ENCODE measurements around the gene GDNF. TPM values are rescaled to one million over a fixed set of nuclear protein-coding genes. Genes with fewer than 3 reads are reported as not detected.

GDNF gene
- total RNA-seq, 4 donors from 2014 or later = 1.5 to 6.0 (median 2.1) TPM

GRCh38 chr5:37838933-37839341, 904 bp downstream of the GDNF start:
- Histone ChIP-seq H3K27me3 (peaks cover 0 to 67% (median 7%) of the 10 kb centered on the region in 3 donors), H3K4me3 (peak overlapping the region; percentile 64 to 73 (median 70)), H3K36me3 (no peaks in the 10 kb centered on the region), H3K4me1 (peaks cover 22 to 49% of the 10 kb centered on the region in 2 donors), H3K9me3 (no peaks in the 10 kb centered on the region), H3K27ac (peak overlapping the region; percentile 66 to 95 (median 86))
- TF ChIP-seq, protein P1, sequence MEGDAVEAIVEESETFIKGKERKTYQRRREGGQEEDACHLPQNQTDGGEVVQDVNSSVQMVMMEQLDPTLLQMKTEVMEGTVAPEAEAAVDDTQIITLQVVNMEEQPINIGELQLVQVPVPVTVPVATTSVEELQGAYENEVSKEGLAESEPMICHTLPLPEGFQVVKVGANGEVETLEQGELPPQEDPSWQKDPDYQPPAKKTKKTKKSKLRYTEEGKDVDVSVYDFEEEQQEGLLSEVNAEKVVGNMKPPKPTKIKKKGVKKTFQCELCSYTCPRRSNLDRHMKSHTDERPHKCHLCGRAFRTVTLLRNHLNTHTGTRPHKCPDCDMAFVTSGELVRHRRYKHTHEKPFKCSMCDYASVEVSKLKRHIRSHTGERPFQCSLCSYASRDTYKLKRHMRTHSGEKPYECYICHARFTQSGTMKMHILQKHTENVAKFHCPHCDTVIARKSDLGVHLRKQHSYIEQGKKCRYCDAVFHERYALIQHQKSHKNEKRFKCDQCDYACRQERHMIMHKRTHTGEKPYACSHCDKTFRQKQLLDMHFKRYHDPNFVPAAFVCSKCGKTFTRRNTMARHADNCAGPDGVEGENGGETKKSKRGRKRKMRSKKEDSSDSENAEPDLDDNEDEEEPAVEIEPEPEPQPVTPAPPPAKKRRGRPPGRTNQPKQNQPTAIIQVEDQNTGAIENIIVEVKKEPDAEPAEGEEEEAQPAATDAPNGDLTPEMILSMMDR (IDR thresholded peaks at IDR 0.05 in 4 of 5, conservative IDR thresholded peaks at IDR 0.05 in 1 of 5) = no peak
- no peak for TF ChIP-seq POLR2A (IDR thresholded peaks at IDR 0.05)
- in situ Hi-C loops (cut with MboI; ENCODE audit: low sequenced_read_pairs in 4 of 4) = loop anchor here in 2 of 4 donors (5.0 to 10.0 kb wide), 2 partner anchors 356 to 358 kb away; no protein-coding TSS in a partner anchor
- DNase-seq = no peak
- ATAC-seq = no peak
- intact Hi-C loops (cut with DNase I; ENCODE audit: low total_unique reads) = loop anchor here (1.0 to 10.0 kb wide), 5 partner anchors 116 to 606 kb away; no protein-coding TSS in a partner anchor

DNA sequence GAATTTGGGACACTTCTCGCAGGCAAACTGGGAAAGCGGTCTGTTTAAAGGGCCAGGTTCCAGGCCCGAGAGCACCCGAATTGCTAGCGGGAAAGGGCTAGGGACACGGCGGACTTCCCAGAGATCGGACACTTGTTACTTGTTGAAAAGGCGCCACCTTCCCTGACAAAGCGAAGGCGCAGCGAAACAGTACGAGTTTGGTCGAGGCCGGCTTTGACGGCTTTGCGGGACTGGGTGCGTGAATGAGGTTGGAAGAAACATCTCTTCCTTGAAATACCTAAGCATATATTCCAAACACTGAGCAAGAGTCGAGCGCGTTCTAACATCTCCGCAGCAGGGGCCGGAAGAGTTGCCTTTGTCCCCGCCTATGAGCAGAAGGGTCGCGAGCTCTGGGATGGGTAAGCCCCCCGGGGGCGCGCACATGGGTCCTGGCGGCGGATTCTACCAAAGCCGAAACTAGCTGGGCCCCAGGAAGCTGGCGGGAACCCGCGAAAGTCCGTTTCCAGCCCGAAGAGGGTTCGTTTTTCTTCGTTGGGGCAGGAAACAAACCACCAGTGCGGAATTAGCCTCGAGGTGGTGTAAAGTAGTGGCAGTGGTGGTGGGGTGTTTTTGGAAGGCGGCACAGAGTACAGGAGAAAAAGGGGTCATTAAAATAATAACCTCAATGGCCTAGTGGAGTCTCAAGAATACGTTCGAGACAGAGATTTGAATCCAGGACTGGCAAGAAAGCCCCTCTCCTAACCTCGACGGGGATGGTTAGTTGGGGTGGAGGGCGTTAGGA, 1.5 kb downstream of the GDNF start:
- ATAC-seq (peak in 1 of 2 donors; percentile 28), DNase-seq (peak in 1 of 2 donors; percentile 41)
- H3K27me3 ChIP-seq = peaks cover 0 to 72% (median 7%) of the 10 kb centered on the region in 3 donors
- intact Hi-C loops (cut with DNase I; ENCODE audit: low total_unique reads) (loop anchor here (2.0 to 10.0 kb wide), 4 partner anchors 116 to 606 kb away; no protein-coding TSS in a partner anchor), in situ Hi-C loops (cut with MboI; ENCODE audit: low sequenced_read_pairs in 4 of 4) (loop anchor here in 2 of 4 donors (5.0 to 10.0 kb wide), 2 partner anchors 356 to 359 kb away; no protein-coding TSS in a partner anchor)
- H3K4me3 ChIP-seq = peak overlapping the region; percentile 64 to 73 (median 70)
- H3K27ac ChIP-seq = peak overlapping the region; percentile 66 to 95 (median 86)
- H3K9me3 ChIP-seq = no peaks in the 10 kb centered on the region
- H3K4me1 ChIP-seq = peaks cover 22 to 49% of the 10 kb centered on the region in 2 donors
- no peak for TF ChIP-seq POLR2A (IDR thresholded peaks at IDR 0.05)
- TF ChIP-seq, protein P1 (IDR thresholded peaks at IDR 0.05 in 4 of 5, conservative IDR thresholded peaks at IDR 0.05 in 1 of 5) = peak in 1 of 5 experiments; percentile 16
- H3K36me3 ChIP-seq = no peaks in the 10 kb centered on the region

GRCh38 chr5:37837414-37838032, 2.3 kb downstream of the GDNF start:
- TF ChIP-seq, protein P1 (IDR thresholded peaks at IDR 0.05 in 4 of 5, conservative IDR thresholded peaks at IDR 0.05 in 1 of 5) = peak; percentile 79 to 92 (median 88)
- TF ChIP-seq POLR2A (IDR thresholded peaks at IDR 0.05) = no peak
- peak overlapping the region; percentile 64 to 73 (median 70) for H3K4me3 ChIP-seq
- peaks cover 22 to 49% of the 10 kb centered on the region in 2 donors for H3K4me1 ChIP-seq
- peaks cover 0 to 70% (median 7%) of the 10 kb centered on the region in 3 donors for H3K27me3 ChIP-seq
- intact Hi-C loops (cut with DNase I; ENCODE audit: low total_unique reads) = loop anchor here (1.0 to 10.0 kb wide), 6 partner anchors 63 to 607 kb away; no protein-coding TSS in a partner anchor
- DNase-seq (peak; percentile 49 to 68), ATAC-seq (peak; percentile 36 to 57)
- no peaks in the 10 kb centered on the region for H3K36me3 ChIP-seq
- no peaks in the 10 kb centered on the region for H3K9me3 ChIP-seq
- in situ Hi-C loops (cut with MboI; ENCODE audit: low sequenced_read_pairs in 4 of 4) = loop anchor here in 2 of 4 donors (5.0 to 10.0 kb wide), 2 partner anchors 357 to 360 kb away; no protein-coding TSS in a partner anchor
- peak overlapping the region; percentile 66 to 95 (median 86) for H3K27ac ChIP-seq

DNA sequence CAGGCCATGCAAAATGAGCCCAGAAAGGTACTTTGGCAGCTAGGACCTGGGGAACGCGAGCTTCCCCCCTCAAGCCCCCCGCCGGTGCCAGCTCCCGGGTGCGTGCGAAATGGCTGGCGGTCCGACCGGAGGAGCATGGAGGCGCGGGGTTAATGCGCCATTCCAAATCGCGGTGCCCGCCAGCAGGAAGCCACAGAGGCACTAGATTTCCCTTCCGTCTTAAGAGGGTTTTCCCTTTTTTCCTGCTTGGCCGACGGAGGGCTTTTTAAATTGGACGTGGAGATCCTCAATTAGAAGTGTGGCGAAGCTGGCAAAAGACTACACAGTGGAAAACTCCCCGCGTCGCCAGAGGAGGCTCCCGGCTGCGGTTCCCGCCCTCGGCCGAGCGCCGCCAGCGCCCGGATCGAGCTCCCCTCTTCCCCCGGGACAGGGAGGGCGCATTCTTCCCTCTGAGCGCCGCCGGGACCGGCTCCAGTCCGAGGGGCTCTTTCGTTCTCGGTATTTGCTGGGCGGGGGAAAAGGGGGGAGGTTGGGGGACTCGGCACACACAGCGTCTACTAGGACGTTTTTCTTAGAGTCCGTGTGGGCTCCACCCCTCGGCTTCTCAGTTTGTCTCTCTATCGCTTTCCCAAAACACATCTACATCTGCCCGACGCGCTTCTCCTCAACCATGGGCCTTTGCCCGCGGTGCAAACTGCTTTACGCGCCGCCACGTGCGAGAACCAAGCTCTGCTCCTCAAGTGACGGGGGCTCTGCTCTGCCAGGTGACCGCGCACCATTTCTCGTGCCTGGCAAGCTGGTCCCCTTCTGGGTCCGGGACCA, 3.0 kb downstream of the GDNF start:
- Histone ChIP-seq H3K4me1 (peaks cover 22 to 49% of the 10 kb centered on the region in 2 donors), H3K9me3 (no peaks in the 10 kb centered on the region), H3K4me3 (peak overlapping the region; percentile 64 to 73 (median 70)), H3K27ac (peak overlapping the region in 3 of 4 donors; percentile 85 to 95 (median 88)), H3K36me3 (no peaks in the 10 kb centered on the region), H3K27me3 (peaks cover 0 to 67% (median 7%) of the 10 kb centered on the region in 3 donors)
- intact Hi-C loops (cut with DNase I; ENCODE audit: low total_unique reads) (loop anchor here (1.0 to 10.0 kb wide), 4 partner anchors 63 to 608 kb away; no protein-coding TSS in a partner anchor), in situ Hi-C loops (cut with MboI; ENCODE audit: low sequenced_read_pairs in 4 of 4) (loop anchor here in 2 of 4 donors (5.0 to 10.0 kb wide), 2 partner anchors 358 to 360 kb away; no protein-coding TSS in a partner anchor)
- ATAC-seq (peak in 1 of 2 donors; percentile 8), DNase-seq (no peak)
- TF ChIP-seq POLR2A (IDR thresholded peaks at IDR 0.05) = no peak

Measured in gastrocnemius medialis (tissue), 4 donors.